Endothelial cell of umbilical vein (primary cell): ENCODE data around the gene BCOR. TPM values are rescaled to one million over a fixed set of nuclear protein-coding genes. Genes with fewer than 3 reads are reported as not detected.
A peak's percentile ranks its signal among the peaks of the same experiment; 100 is the strongest.

Experiments
- BruUV-seq: library from RNA; stranded (reverse); fragments of 400-500 nt; replicated peaks from 2 replicates; lab custom pipeline; 2021; lab: Mats Ljungman, UMichigan
- CTCF ChIA-PET: fragments of 300-600, 350-600 bp; sonication (Branson Sonifier 250); formaldehyde crosslinking; loops from one replicate; lab custom pipeline; 2021; ENCODE audit warnings: antibody characterized with exemption, inconsistent platforms; lab: Charles Lee
- POLR2A ChIA-PET: fragments of 300-600, 350-600 bp; sonication (Branson Sonifier 250); formaldehyde crosslinking; loops from one replicate; lab custom pipeline; 2021; ENCODE audit warnings: antibody characterized with exemption, inconsistent platforms; lab: Charles Lee
- DNase-seq: peaks from one replicate; pipeline ENCODE4 v3.0.0-alpha.2; 2011; ENCODE audit warnings: low read depth, low spot score
- FAIRE-seq: peaks from 2 replicates; lab custom pipeline; 2011; peaks lifted over from hg19 to GRCh38; lab: Jason Lieb, UNC
- H2AFZ ChIP-seq: 2 replicates; pipeline ENCODE4 v1.6.0; 2012; ENCODE audit warnings: low read depth, low read length, control low read depth, inconsistent platforms
- H3K27ac ChIP-seq: 2 replicates; pipeline ENCODE4 v1.5.1; 2011; ENCODE audit warnings: low read depth, mild to moderate bottlenecking, control low read depth, low read length, moderate library complexity; ENCODE audit not compliant: insufficient read depth
- H3K27me3 ChIP-seq, 2 experiments: 2 replicates each; pipeline versions ENCODE4 v1.6.0 to v1.6.1; 2011; ENCODE audit warnings: low read length in 2 of 2, mixed read lengths in 1 of 2; ENCODE audit not compliant: control insufficient read depth in 2 of 2, insufficient read depth in 2 of 2
- H3K36me3 ChIP-seq, 2 experiments: 2 replicates in 1 of 2; 3 replicates in 1 of 2; pipeline ENCODE4 v1.5.1; 2011; ENCODE audit warnings: low read length in 2 of 2, mild to moderate bottlenecking in 1 of 2, moderate library complexity in 1 of 2; ENCODE audit not compliant: control insufficient read depth in 2 of 2, insufficient read depth in 2 of 2; ENCODE audit errors: extremely low read depth in 1 of 2
- H3K4me1 ChIP-seq: 3 replicates; pipeline ENCODE4 v1.5.1; 2011; ENCODE audit warnings: mild to moderate bottlenecking, low read length; ENCODE audit not compliant: control insufficient read depth, insufficient read depth; ENCODE audit errors: extremely low read depth
- H3K4me2 ChIP-seq: 2 replicates; pipeline ENCODE4 v1.6.1; 2011; ENCODE audit warnings: low read length, control low read depth, mixed read lengths; ENCODE audit not compliant: insufficient read depth
- H3K4me3 ChIP-seq, 3 experiments: fragments of 200-600 bp in 1 of 3; sonication (generic), shearing (Covaris generic) in 1 of 3; replicated peaks in 1 of 3; 2 replicates each; pipeline ENCODE4 v1.5.1; 2011 to 2016; ENCODE audit warnings: control low read depth in 3 of 3, low read length in 3 of 3, mild to moderate bottlenecking in 2 of 3, inconsistent platforms in 1 of 3, low read depth in 1 of 3, moderate library complexity in 1 of 3; ENCODE audit not compliant: insufficient read depth in 1 of 3
- H3K79me2 ChIP-seq: 2 replicates; pipeline ENCODE4 v1.6.0; 2012; ENCODE audit warnings: low read length, inconsistent platforms; ENCODE audit not compliant: control insufficient read depth, insufficient read depth
- H3K9ac ChIP-seq: replicated peaks from 2 replicates; pipeline ENCODE3; 2011; ENCODE audit warnings: low read length, control low read depth; ENCODE audit not compliant: insufficient read depth; ENCODE audit errors: extremely low read depth
- H3K9me1 ChIP-seq: replicated peaks from 3 replicates; pipeline ENCODE4 v1.6.0; 2011; ENCODE audit warnings: mild to moderate bottlenecking, low read length; ENCODE audit not compliant: control insufficient read depth, insufficient read depth; ENCODE audit errors: extremely low read depth
- H3K9me3 ChIP-seq: replicated peaks from 2 replicates; pipeline ENCODE4 v1.5.1; 2012; ENCODE audit warnings: low read length, inconsistent platforms; ENCODE audit not compliant: control insufficient read depth, insufficient read depth
- H4K20me1 ChIP-seq: replicated peaks from 2 replicates; pipeline ENCODE3; 2011; ENCODE audit warnings: mild to moderate bottlenecking, low read length; ENCODE audit not compliant: control insufficient read depth, insufficient read depth; ENCODE audit errors: extremely low read depth
- EZH2 ChIP-seq: IDR thresholded peaks from 2 replicates; pipeline ENCODE4 v1.6.1; 2012; ENCODE audit warnings: borderline replicate concordance, low read depth, mild to moderate bottlenecking, moderate library complexity, low read length, inconsistent platforms; ENCODE audit not compliant: severe bottlenecking
- FOS ChIP-seq: IDR thresholded peaks from 2 replicates; pipeline ENCODE4 v1.6.1; 2011; ENCODE audit warnings: mild to moderate bottlenecking, low read length, moderate library complexity, borderline replicate concordance; ENCODE audit not compliant: insufficient read depth
- GATA2 ChIP-seq: IDR thresholded peaks from 2 replicates; pipeline ENCODE4 v1.7.0; 2011; ENCODE audit warnings: low read depth, mild to moderate bottlenecking, moderate library complexity, mixed read lengths, low read length; ENCODE audit not compliant: insufficient read length, insufficient read depth
- JUN ChIP-seq: IDR thresholded peaks from 2 replicates; pipeline ENCODE4 v1.6.1; 2011; ENCODE audit warnings: borderline replicate concordance, low read depth; ENCODE audit not compliant: insufficient read length, insufficient read depth
- MYC ChIP-seq: IDR thresholded peaks from one replicate; pipeline ENCODE4 v1.6.1; 2011; ENCODE audit warnings: mild to moderate bottlenecking, low read depth, low read length
- POLR2A ChIP-seq: IDR thresholded peaks from 2 replicates; pipeline ENCODE4 v1.6.1; 2012; ENCODE audit warnings: low read depth, mild to moderate bottlenecking, control low read depth, low read length
- POLR2AphosphoS5 ChIP-seq: IDR thresholded peaks from 2 replicates; pipeline ENCODE4 v1.6.1; 2012; ENCODE audit warnings: low read depth, mild to moderate bottlenecking, control low read depth, low read length, moderate library complexity; ENCODE audit not compliant: insufficient read depth
- dilution Hi-C: fragments of 300-500 bp; cut with MboI; formaldehyde crosslinking; loops from one replicate; pipeline ENCODE4 v1.15.0; 2019; ENCODE audit warnings: low sequenced_read_pairs; ENCODE audit not compliant: extremely low pct_ligation_motif_present
- intact Hi-C: fragments of 100-400 bp; cut with micrococcal nuclease; formaldehyde crosslinking; loops from one replicate; pipeline ENCODE4 v1.10.0; 2022
- polyA plus RNA-seq, 4 experiments: library from polyadenylated mRNA; depleted of rRNA in 3 of 4; stranded (reverse) in 3 of 4; unstranded in 1 of 4; fragments of >200 nt; gene quantifications; 2 replicates each; pipeline versions ENCODE4 v1.2.1 to v1.2.3, GENCODE V29; 2011 to 2012; ENCODE audit warnings: missing spikeins in 1 of 4
- total RNA-seq: library from RNA; stranded (reverse); gene quantifications from 2 replicates; pipeline ENCODE4 v1.2.3, GENCODE V29; 2021
- TF ChIP-seq, protein P1 (sequence below): IDR thresholded peaks from 2 replicates; pipeline ENCODE4 v1.6.1; 2011; ENCODE audit not compliant: insufficient read depth, insufficient read length
- TF ChIP-seq, protein P2 (sequence below), 2 donors: IDR thresholded peaks; 1 replicate in 1 of 2; 2 replicates in 1 of 2; pipeline ENCODE4 v1.5.1; 2011; ENCODE audit warnings: low read length in 2 of 2, mild to moderate bottlenecking in 2 of 2, moderate library complexity in 2 of 2, control low read depth in 1 of 2, inconsistent platforms in 1 of 2, low read depth in 1 of 2; ENCODE audit not compliant: insufficient read depth in 1 of 2; ENCODE audit errors: extremely low read depth in 1 of 2

BCOR gene
- total and polyA plus RNA-seq, 2 donors (not counting 3 experiments of a cell fraction or from before 2014, with no cell fraction given), result 10.1 to 24.2 TPM

DNA sequence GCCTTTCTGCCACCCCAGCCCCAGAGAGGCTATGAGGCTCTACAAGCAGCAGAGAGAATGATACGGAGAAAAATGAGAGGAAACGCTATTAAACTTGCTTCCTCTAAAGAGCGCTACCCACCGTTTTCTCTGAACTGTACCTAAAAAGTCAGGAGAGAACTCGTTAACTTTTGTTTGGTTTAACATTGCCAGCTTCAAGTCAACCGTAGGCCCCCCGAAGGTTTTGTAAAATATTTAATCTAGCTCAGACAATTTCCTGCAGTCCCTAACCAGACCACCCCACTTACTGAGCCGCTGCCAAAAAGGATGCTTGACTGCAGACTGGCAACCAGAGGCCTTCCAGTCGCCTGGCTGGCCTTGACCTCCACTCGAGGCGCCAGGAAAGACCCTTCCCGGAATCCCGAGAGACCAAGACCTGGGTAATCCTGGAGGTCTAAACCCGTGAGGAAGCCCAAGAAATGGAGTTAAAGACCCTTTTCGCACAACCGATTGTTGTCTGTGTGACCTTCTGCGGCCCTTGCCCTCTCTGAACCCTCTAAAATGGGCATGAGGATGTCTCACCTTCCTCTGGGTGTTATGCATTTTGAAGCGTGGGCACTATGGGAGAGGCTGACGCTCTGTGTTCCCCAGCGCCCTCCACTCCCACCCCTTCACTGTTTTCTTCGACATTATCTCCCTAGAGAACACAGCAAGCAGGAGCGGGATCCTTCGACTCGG lies 86.3 kb downstream of the BCOR start:
- Histone ChIP-seq H3K4me1 (peaks cover 26% of the 10 kb centered on the region), H2AFZ (no peak overlapping the region), H3K9me1 (no peaks in the 10 kb centered on the region), H3K27me3 (no peaks in the 10 kb centered on the region), H3K9ac (peak overlapping the region; percentile 39), H3K79me2 (no peaks in the 10 kb centered on the region), H3K9me3 (no peaks in the 10 kb centered on the region), H3K4me3 (no peak overlapping the region), H3K36me3 (no peaks in the 10 kb centered on the region), H3K27ac (peak overlapping the region; percentile 89), H4K20me1 (no peaks in the 10 kb centered on the region), H3K4me2 (no peak overlapping the region)
- CTCF ChIA-PET, result interaction anchor here (1.6 kb wide), 2 partner anchors 107 to 281 kb away, joined by 3 to 6 read pairs; no protein-coding TSS in a partner anchor
- intact Hi-C loops (loop anchor here (1.0 to 5.0 kb wide), 12 partner anchors 41 to 306 kb away; no protein-coding TSS in a partner anchor), dilution Hi-C loops (no loop called here)
- no peak for DNase-seq
- POLR2A ChIA-PET, result no interaction called here
- BruUV-seq, result no TSS peak
- peak; percentile 26 for FAIRE-seq
- TF ChIP-seq POLR2AphosphoS5, result no peak
- TF ChIP-seq FOS, result no peak
- no peak for TF ChIP-seq JUN
- TF ChIP-seq POLR2A, result no peak
- no peak for TF ChIP-seq MYC
- TF ChIP-seq EZH2, result no peak
- no peak for TF ChIP-seq GATA2
- TF ChIP-seq, protein P1, sequence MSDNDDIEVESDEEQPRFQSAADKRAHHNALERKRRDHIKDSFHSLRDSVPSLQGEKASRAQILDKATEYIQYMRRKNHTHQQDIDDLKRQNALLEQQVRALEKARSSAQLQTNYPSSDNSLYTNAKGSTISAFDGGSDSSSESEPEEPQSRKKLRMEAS, result no peak
- TF ChIP-seq, protein P2, sequence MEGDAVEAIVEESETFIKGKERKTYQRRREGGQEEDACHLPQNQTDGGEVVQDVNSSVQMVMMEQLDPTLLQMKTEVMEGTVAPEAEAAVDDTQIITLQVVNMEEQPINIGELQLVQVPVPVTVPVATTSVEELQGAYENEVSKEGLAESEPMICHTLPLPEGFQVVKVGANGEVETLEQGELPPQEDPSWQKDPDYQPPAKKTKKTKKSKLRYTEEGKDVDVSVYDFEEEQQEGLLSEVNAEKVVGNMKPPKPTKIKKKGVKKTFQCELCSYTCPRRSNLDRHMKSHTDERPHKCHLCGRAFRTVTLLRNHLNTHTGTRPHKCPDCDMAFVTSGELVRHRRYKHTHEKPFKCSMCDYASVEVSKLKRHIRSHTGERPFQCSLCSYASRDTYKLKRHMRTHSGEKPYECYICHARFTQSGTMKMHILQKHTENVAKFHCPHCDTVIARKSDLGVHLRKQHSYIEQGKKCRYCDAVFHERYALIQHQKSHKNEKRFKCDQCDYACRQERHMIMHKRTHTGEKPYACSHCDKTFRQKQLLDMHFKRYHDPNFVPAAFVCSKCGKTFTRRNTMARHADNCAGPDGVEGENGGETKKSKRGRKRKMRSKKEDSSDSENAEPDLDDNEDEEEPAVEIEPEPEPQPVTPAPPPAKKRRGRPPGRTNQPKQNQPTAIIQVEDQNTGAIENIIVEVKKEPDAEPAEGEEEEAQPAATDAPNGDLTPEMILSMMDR (IDR thresholded peaks at IDR 0.05; ENCODE audit: extremely low read depth in 1 of 2, insufficient read depth in 1 of 2, low read depth in 1 of 2, low read length in 2 of 2), result no peak
